GM06990 (cell line): ENCODE measurements around the gene ANOS1.
"Not testable (repeated sequence)": the region's sequence is repeated elsewhere in the genome, so short reads cannot be mapped to it uniquely, and the experiment has no call there.

Experiments
- DNase-seq: peaks from one replicate; pipeline ENCODE4 v3.0.0-alpha.2; 2011; ENCODE audit not compliant: insufficient read length; ENCODE audit errors: extremely low read depth
- H3K27me3 ChIP-seq: replicated peaks from 2 replicates; pipeline ENCODE4 v1.6.0; 2011; ENCODE audit warnings: low read length; ENCODE audit not compliant: control insufficient read depth, insufficient read depth
- H3K36me3 ChIP-seq: 2 replicates; pipeline ENCODE4 v1.5.1; 2011; ENCODE audit warnings: low read length; ENCODE audit not compliant: control insufficient read depth, insufficient read depth
- H3K4me3 ChIP-seq: replicated peaks from 2 replicates; pipeline ENCODE4 v1.5.1; 2011; ENCODE audit warnings: low read depth, mild to moderate bottlenecking, control low read depth, low read length
- TF ChIP-seq, protein P1 (sequence below): IDR thresholded peaks from 2 replicates; pipeline ENCODE4 v1.5.1; 2011; ENCODE audit warnings: low read length, control low read depth, mild to moderate bottlenecking, inconsistent platforms; ENCODE audit not compliant: insufficient read depth, poor library complexity, severe bottlenecking

The ANOS1 gene

DNA sequence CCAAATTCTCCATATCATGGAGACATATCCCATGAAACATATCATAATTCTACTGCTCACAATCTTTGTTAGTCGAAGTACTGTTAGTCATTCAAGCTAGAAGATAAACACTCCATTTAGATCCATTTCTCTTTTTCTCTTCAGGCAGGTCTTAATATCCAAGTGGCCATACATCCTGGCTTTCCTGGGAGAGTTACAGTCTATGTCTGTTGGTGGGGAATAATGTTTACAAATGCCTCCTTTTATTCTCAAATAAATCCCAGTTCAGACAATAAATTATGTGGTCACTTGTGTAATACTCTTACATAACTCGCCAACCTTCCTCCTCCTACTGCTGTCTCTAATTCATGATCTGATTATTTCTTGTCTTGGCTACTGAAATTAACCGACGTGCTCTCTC, 185.2 kb downstream of the ANOS1 start:
- no peaks in the 10 kb centered on the region for H3K36me3 ChIP-seq
- TF ChIP-seq, protein P1, sequence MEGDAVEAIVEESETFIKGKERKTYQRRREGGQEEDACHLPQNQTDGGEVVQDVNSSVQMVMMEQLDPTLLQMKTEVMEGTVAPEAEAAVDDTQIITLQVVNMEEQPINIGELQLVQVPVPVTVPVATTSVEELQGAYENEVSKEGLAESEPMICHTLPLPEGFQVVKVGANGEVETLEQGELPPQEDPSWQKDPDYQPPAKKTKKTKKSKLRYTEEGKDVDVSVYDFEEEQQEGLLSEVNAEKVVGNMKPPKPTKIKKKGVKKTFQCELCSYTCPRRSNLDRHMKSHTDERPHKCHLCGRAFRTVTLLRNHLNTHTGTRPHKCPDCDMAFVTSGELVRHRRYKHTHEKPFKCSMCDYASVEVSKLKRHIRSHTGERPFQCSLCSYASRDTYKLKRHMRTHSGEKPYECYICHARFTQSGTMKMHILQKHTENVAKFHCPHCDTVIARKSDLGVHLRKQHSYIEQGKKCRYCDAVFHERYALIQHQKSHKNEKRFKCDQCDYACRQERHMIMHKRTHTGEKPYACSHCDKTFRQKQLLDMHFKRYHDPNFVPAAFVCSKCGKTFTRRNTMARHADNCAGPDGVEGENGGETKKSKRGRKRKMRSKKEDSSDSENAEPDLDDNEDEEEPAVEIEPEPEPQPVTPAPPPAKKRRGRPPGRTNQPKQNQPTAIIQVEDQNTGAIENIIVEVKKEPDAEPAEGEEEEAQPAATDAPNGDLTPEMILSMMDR, result no peak
- H3K27me3 ChIP-seq, result no peaks in the 10 kb centered on the region
- no peak for DNase-seq
- H3K4me3 ChIP-seq, result no peak overlapping the region

DNA sequence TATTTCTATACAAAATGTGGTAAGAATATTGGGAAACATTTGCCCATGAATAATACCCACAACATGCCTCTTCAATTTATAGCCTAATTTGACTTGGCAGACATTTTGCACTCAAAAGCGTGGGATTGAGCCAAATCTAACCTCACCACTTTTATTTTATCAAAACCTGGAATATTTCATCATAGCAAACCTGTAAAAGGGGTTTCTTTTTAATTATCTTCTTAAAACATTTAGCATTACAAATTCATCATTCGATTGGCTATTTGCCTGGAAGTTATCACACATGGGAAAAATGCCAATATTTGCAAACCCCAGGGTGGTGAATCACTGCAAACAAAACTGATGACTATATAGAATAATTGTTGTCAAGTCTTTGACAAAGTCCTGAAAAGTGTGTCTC, 211.1 kb downstream of the ANOS1 start:
- Histone ChIP-seq H3K4me3 (no peak overlapping the region), H3K36me3 (no peaks in the 10 kb centered on the region), H3K27me3 (no peaks in the 10 kb centered on the region)
- DNase-seq, result no peak
- TF ChIP-seq, protein P1, result no peak

DNA sequence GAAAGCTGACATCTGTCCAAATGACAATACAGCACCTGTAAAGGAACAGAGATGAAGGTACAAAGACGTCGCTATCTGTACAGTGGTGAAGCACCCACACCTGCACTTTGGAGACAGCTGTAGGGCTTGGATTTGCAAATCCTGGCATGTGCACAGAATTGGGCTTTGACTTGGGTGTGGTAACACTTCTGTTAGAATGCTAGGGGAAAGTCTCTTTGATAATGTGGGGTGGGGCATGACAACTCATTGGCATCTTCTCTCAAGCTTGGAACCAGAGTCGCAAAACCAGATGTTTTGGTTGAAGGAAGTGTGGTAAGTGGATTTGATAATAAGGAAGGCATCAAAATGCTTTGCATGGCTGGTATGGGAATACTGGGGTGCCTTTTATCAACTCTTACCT, 211.8 kb downstream of the ANOS1 start:
- Histone ChIP-seq H3K36me3 (no peaks in the 10 kb centered on the region), H3K27me3 (no peaks in the 10 kb centered on the region), H3K4me3 (no peak overlapping the region)
- TF ChIP-seq, protein P1, result no peak
- DNase-seq, result no peak

DNA sequence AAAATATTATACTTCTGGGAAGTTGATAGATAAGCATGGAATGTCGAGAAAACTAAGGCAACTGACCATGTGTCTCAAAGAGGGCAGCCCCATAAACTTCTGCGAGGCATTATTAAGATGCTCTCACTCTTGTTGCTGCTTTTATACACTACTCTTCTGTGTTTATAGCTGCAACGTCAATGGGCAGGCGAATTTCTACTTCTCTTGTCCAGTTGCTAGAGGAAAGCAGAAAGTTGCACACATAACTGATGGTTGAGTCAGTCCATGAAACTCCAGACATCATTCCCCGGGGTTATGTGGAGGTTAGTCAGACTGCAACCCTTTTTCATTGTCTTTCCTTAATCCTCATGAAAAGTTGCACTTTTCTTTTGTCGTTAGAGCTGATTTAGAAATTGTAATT, 227.5 kb downstream of the ANOS1 start:
- TF ChIP-seq, protein P1, result no peak
- Histone ChIP-seq H3K36me3 (no peaks in the 10 kb centered on the region), H3K4me3 (no peak overlapping the region), H3K27me3 (no peaks in the 10 kb centered on the region)
- no peak for DNase-seq

DNA sequence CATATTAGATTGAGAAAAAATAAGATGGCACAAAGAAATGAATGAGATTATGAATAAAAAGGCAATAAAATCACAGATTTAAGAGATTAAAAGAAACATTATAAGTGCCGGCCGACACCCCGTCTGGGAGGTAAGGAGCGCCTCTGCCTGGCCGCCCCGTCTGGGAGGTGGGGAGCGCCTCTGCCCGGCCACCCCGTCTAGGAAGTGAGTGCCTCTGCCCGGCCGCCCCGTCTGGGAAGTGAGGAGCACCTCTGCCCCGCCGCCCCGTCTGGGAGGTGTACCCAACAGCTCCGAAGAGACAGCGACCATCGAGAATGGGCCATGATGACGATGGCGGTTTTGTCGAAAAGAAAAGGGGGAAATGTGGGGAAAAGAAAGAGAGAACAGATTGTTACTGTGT, 229.8 kb downstream of the ANOS1 start:
- H3K27me3 ChIP-seq, DNase-seq, H3K4me3 ChIP-seq, H3K36me3 ChIP-seq: not testable (repeated sequence)

DNA sequence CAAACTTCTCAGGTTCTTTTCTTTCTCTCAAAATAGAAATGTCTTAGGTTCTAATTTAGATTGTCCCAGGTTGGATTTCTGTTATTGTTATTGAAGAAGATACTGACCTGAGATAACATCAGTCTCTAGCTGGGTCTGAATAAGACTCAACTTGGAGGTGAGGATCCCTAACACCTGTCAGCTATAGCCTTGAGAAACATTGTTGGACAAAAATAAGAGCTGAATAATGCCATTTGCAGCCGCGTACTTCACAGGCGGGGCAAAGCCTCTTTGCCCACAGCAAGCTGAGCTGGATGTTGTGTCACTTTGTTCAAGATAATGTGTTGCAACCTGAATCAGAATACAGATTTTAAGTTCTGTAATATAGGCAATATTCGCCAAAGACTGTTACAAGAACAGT, 231.7 kb downstream of the ANOS1 start:
- no peaks in the 10 kb centered on the region for H3K27me3 ChIP-seq
- H3K4me3 ChIP-seq, result no peak overlapping the region
- TF ChIP-seq, protein P1, result no peak
- no peaks in the 10 kb centered on the region for H3K36me3 ChIP-seq
- DNase-seq, result no peak

DNA sequence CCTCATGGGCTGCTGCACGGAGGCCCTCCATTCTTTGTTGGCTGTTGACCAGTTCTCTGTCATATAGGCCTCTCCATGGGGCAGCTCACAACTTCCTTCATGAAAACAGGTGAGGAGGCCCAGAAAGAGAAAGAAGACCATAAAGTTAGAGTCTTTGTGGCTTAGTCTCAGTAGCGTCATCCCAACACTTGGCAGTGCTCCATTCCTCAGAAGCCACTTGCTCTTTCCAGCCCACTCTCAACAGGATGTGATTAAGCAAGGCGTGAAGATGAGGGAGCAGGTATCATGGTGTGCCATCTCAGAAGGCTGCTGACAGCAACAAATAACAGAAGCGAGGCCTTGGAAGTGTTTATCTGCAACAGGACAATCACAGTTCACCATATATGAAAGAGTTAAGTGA, 236.9 kb downstream of the ANOS1 start:
- H3K36me3 ChIP-seq, DNase-seq, H3K4me3 ChIP-seq, H3K27me3 ChIP-seq: not testable (repeated sequence)
